Measurements from ENCODE around the gene COL4A5.

DNA sequence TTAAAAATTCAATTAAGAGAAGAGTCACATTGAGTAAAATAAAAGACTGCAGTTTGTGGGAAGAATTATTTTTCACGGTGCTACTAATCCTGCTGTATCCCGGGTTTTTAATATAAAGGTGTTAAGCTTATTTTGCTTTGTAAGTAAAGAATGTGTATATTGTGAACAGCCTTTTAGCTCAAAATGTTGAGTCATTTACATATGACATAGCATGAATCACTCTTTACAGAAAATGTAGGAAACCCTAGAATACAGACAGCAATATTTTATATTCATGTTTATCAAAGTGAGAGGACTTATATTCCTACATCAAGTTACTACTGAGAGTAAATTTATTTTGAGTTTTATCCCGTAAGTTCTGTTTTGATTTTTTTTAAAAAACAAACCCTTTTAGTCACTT is 257.1 kb downstream of the COL4A5 start:
- TF ChIP-seq, protein P1, sequence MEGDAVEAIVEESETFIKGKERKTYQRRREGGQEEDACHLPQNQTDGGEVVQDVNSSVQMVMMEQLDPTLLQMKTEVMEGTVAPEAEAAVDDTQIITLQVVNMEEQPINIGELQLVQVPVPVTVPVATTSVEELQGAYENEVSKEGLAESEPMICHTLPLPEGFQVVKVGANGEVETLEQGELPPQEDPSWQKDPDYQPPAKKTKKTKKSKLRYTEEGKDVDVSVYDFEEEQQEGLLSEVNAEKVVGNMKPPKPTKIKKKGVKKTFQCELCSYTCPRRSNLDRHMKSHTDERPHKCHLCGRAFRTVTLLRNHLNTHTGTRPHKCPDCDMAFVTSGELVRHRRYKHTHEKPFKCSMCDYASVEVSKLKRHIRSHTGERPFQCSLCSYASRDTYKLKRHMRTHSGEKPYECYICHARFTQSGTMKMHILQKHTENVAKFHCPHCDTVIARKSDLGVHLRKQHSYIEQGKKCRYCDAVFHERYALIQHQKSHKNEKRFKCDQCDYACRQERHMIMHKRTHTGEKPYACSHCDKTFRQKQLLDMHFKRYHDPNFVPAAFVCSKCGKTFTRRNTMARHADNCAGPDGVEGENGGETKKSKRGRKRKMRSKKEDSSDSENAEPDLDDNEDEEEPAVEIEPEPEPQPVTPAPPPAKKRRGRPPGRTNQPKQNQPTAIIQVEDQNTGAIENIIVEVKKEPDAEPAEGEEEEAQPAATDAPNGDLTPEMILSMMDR (IDR thresholded peaks at IDR 0.05; ENCODE audit: low read depth, low read length, poor library complexity, severe bottlenecking): no peak
- no peak for TF ChIP-seq EZH2phosphoT487 (IDR thresholded peaks at IDR 0.05; ENCODE audit: borderline replicate concordance, low read length)

All from DOHH2 (cell line).